Ovary (tissue), 3 donors: ENCODE measurements around the gene AQP7.

Source experiments
- POLR2A ChIP-seq: fragments of 450-650 bp; IDR thresholded peaks from one replicate; pipeline ENCODE4 v1.6.1; 2017; ENCODE audit warnings: antibody characterized with exemption, mild to moderate bottlenecking, moderate library complexity
- TF ChIP-seq, protein P1 (sequence below), 3 donors: fragments of 450-650 bp in 2 of 3; fragments of 200-600 bp in 1 of 3; IDR thresholded peaks; one replicate each; pipeline versions ENCODE4 v1.5.1 to v1.8.0; 2016 to 2022; ENCODE audit warnings: antibody characterized with exemption in 3 of 3, mild to moderate bottlenecking in 1 of 3
- donor health status: DM: no; HTN: no; CAD: no.

GRCh38 chr9:33425128-33425533, 22.8 kb upstream of the AQP7 start:
- TF ChIP-seq, protein P1, sequence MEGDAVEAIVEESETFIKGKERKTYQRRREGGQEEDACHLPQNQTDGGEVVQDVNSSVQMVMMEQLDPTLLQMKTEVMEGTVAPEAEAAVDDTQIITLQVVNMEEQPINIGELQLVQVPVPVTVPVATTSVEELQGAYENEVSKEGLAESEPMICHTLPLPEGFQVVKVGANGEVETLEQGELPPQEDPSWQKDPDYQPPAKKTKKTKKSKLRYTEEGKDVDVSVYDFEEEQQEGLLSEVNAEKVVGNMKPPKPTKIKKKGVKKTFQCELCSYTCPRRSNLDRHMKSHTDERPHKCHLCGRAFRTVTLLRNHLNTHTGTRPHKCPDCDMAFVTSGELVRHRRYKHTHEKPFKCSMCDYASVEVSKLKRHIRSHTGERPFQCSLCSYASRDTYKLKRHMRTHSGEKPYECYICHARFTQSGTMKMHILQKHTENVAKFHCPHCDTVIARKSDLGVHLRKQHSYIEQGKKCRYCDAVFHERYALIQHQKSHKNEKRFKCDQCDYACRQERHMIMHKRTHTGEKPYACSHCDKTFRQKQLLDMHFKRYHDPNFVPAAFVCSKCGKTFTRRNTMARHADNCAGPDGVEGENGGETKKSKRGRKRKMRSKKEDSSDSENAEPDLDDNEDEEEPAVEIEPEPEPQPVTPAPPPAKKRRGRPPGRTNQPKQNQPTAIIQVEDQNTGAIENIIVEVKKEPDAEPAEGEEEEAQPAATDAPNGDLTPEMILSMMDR (IDR thresholded peaks at IDR 0.05), result no peak
- TF ChIP-seq POLR2A, result no peak
